MV-4-11 (cell line): ENCODE results near the gene NMT1.

Experiments used
- DNase-seq: peaks from one replicate; lab custom pipeline; 2025; lab: John Stamatoyannopoulos, UW

The NMT1 gene

DNA sequence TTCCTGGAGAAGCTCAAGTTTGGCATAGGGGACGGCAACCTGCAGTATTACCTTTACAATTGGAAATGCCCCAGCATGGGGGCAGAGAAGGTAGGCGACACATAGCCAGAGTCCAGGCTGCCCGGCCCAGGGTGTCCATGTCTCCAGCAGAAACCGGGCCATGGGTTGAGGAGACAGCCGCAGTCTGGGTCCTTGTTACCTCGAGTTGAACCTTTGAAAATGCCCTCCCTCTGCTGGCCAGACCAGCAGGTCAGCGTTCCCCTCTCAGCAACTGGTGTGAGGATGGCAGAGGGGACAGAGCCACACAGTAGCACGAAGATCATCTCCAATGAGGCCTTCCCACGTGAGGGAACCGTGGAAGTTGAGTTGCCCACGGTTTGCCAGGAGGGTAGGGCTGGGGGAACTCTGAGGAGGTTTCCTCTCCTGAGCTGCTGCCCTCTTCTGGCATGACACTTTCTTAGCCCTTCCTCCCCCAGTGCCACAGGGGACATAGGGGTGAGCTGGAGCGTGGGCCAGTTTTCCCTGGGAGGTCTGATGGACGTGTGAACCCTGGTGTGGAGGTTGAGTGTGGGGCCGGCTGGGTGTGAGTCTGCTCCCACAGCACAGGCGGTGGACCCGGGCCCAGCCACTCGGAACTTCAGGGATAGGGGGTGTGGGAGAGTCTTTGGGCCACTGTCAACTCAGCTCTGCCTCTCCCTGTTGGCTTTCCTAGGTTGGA lies 43.9 kb downstream of the NMT1 start:
- DNase-seq, result no peak

GRCh38 chr17:45106096-45106495 lies 45.0 kb downstream of the NMT1 start:
- DNase-seq, result no peak

DNA sequence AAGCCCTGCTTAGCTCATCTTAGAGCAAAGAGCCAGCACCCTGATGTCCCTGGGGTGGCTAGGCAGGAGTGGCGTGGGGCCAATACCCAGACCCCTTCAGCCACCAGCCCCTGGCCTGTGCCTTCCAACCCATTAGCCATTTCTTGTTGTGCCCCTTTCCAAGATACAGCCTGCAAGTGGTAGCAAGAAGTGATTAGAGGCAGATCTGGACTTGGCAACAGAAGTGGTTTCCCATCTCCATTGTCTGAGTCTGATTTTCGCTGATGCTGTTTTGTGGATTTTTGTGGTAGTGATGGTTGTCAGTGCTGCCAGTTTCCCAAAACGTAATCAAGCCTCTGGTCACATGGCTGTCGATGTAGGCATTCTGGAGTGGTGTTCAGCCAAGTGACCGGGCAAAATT lies 45.5 kb downstream of the NMT1 start:
- no peak for DNase-seq

DNA sequence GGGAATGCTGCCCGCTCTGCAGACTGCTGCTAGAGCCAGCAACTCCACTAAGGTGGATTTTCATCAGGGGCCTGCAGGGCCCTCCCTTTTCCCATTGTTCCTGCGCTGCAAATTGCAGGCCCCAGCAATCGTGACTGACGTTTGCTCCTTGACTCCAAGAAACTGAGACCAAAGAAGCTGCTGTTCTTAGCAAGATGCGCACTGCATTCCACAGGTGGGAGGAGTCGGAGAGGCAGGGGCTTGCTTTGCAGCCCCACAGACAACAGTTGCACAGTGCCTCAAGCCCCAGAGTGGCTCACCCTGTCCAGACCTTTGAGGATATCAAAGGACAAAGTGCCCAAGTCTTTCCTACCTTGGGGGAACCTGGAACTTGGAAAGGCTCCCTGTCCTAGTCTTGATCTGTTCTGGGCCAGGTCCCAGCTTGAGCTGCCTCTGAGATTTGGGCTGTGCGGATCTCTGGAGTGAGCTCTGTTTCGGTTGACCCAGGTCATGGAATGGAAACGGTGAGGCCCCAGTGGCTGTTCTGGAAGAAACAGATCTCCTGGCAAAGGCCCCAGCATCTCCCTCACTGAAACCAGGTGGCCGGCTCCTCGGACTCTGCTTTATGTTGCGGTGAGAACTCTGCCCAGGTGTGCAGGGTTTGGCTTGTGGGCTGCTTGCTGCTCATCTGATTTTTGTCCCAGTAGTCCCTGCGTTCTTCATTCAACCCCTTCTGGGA lies 46.3 kb downstream of the NMT1 start:
- no peak for DNase-seq

DNA sequence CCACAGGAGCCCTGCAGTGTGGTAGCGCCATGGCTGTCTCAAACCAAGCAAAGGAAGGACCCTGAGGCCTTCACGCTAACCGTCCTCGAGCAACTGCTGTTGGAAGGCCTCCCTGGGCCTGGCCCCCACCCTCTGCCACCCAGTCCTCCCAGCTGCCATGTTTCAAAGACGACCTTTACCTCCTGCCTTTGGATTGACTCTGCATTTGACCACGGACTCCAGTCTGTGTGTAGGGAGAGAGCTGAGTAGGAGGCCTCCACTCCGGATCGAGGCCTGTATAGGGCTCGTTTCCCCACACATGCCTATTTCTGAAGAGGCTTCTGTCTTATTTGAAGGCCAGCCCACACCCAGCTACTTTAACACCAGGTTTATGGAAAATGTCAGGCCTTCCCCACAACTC lies 46.9 kb downstream of the NMT1 start:
- no peak for DNase-seq

DNA sequence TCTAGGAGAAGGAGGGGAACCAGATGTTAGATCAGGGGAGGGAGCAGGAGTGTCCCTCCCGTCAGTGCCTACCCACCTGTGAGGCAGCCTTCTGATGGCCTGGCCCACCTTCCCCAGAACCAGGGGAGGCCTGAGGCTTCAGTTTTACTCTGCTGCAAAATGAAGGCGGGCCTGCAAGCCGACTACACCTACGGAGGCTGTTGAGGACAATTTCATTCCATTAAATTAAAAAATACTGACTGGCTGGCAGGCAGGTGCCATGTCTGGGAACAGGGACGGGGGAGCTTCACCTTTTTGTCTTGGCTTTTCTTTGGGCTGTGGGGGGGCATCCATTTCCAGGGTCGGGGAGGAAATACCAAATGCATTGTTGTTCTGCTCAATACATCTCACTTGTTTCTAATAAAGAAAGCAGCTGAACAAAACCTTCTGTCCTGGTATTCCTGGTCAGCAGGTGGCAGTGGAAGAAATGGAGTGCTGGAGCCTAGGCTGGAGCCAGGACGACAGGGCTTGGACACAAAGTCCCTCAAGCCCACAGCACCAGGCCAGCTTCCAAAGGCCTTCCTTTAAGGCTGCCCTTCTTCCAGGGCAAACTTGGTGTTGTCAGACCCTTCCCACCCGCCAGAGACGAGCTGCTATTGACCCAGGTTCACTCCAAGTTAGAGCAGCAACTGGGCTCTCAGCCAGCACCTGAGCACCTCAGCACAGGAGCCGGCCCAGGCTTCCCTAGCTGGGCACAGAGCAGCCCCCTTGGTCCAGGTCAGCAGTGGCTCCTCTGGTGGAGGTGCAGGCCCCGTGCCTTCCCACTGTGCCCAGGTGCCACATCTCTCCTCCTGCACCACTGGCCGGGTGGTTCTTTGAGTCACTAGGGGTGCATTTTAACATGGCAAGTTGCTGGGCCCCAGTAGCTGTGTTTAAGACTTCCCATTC lies 47.7 kb downstream of the NMT1 start:
- no peak for DNase-seq

DNA sequence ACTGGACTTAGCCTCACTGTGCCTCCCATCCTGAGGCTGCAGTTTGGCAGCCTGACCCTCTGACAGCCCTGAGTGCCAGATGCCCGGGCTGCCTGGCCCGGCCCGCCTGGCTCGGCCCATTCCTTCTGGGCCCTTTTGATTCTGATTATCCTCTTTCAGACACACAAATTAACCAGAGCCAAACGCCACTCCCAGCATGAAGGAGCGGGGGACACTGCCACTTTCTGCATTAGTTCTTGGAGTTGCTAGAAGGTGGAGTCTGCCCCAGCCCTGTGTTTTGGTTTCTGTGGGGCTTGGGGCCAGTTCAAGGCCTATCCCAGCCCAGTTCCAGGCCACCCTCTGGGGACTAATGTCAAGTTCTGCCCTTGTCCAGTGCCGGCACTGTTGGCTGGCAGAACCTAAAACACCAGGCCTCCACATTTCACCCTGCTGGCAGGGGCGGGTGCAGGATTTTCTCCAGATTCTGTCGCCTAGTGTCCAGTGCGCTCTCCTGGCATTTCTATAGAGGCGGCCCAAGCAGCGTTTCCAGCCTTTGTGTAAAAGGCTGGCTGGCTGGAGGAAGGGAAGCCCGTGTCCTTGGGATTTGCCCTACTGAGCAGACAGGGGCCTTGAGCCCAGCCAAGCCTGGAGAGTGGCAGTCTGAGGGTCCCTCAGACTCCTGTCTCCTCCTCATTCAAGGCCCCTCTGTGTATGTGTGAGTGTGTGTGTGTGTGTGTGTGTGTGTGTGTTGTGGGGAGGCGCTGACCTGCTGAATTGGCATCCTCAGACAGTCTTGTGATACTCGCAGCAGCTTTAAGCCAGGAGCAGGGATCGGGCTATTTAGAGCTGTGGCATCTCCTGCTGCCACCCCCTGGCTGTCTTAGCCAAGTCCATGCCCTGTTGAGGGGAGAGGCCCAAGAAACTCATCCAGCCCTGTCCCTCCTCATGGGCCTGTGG lies 49.8 kb downstream of the NMT1 start:
- DNase-seq, result no peak

DNA sequence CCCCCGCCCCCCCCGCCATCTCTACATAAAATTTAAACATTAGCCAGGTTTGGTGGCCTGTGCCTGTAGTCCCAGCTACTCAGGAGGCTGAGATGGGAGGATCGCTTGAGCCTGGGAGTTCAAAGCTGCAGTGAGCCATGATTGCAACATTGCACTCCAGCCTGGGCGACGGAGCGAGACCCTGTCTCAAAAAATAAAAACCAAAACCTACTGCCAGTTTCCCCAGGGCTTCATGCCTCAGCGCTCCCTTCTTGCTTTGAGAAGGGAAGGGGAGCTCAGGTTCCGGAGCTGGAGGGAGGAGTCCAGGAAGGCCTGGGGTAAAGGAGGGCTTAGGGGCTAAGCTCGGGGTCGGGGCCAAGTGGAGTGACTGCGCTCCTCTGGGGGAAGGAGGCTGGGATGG lies 50.7 kb downstream of the NMT1 start:
- no peak for DNase-seq

DNA sequence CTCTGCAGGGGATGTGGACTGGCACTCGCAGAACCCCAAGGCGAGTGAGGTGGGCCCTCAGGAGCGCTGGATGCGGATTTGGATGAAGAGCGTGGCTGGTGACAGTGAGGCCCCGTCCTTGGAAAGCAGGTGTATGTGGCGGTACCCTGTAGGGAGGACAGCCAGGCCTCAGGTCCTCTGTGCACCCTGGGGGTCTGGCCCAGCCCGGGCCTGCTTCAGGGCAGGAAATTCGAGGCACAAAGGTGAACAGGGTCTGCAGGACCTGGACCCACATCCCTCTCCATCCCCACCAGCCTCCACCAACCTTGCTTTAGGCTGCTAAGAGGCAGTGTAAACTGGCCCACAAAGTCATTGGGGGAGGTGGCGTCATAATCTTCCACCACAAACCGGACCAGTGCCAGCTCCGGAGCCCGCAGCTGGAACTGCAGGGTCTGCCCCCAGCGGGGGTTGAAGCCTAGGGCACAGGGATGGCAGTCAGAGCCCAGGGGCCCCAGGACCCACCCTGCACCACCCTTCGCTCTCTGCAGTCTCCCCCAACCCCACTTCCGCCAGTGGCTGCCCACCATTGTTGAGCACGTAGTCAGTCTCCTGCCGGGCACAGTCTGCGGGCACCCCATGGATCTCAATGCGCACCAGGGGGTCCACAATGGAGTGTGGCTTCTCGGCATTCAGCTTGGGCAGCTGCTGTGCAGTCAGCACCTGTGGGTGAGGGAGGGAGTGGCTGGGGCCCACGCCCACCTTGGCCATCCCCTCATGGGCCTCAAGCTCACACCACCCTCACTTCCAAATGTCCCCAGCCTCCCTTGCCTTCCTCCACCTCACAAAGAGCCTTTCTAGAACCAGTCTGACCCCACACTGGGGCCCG lies 51.7 kb downstream of the NMT1 start:
- no peak for DNase-seq

GRCh38 chr17:45113424-45113754 lies 52.3 kb downstream of the NMT1 start:
- no peak for DNase-seq

DNA sequence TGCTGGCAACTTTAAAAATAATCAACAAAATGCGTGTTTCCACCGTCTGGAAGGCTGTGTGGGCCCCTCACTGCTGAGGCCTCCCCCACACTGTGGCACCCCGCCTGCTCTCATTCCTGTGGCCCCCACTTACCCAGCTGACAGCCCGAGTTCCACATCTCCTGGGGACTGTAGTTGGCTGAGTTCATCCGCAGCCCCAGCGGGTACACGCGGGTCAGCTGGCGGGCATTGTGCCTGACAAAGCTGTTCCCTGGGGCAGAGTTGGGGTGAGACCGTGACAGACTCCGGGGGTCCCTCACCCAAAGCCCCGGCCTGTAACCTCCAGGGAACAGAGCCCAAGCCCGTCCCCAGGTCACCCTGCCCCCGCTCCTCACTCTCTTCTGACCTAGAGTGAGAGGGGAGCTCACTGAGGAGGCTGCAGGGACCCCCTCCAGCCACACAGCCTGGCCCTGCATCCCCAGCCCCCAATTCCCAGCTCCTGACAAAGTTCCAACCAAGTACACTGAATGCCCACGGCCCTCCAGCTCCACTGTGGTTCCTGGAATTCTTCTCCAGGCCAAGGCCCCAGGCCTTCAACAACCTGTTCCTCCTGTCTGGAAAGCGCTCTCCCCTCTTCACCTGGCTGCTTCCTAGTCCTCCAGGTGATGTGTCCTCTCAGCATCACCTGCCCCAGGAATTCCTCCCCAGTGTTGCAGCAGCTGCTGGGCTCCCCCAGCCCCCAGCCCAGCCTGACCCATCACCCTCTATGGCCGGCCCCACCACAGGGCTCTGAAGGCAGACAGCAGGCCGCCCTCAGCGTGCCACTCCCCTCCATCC lies 53.2 kb downstream of the NMT1 start:
- DNase-seq, result no peak

- no peak for DNase-seq
Measured at GRCh38 chr17:45115015-45115625, 54.0 kb downstream of the NMT1 start.

GRCh38 chr17:45115871-45116270 lies 54.8 kb downstream of the NMT1 start:
- DNase-seq, result no peak

- no peak for DNase-seq
Measured at GRCh38 chr17:45116434-45117016, 55.4 kb downstream of the NMT1 start.

GRCh38 chr17:45117334-45117733 lies 56.2 kb downstream of the NMT1 start:
- DNase-seq, result no peak

GRCh38 chr17:45117848-45118646 lies 56.9 kb downstream of the NMT1 start:
- DNase-seq, result no peak

- DNase-seq, result no peak
Measured at GRCh38 chr17:45118691-45119090, 57.6 kb downstream of the NMT1 start.

DNA sequence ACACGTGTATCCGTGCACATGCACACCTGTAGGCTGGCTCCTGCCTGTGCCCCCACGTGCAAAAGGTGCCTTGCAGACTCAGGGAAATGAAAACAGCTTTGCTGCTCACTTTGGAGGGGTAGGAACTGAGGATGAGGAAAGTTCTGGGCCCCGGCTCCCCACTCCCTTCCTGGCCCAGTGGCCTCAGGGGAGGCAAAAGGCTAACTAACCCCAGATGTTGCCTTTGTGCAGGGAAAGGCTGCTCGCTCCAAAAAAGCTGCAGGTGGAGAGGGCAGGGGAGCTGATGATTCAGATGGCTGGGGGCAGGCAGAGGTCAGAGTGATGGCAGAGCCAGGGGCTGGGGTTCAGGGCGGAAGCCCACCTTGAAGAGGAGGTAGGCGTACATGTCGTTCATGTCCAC lies 58.8 kb downstream of the NMT1 start:
- DNase-seq, result no peak
